GM19193 (cell line): Measurements from ENCODE around the gene CELF4.

ENCODE experiments used
- POLR2A ChIP-seq: IDR thresholded peaks from 4 replicates; pipeline ENCODE4 v1.6.1; 2011; ENCODE audit not compliant: insufficient read depth, insufficient read length; ENCODE audit errors: extremely low read depth

CELF4 gene

GRCh38 chr18:37524498-37525261 is 40.9 kb downstream of the CELF4 start:
- no peak for TF ChIP-seq POLR2A

GRCh38 chr18:37524139-37524497 is 41.5 kb downstream of the CELF4 start:
- TF ChIP-seq POLR2A: no peak

- TF ChIP-seq POLR2A: no peak
Measured at GRCh38 chr18:37521510-37522465, 43.8 kb downstream of the CELF4 start.

GRCh38 chr18:37520508-37520907 is 45.1 kb downstream of the CELF4 start:
- TF ChIP-seq POLR2A: no peak

- TF ChIP-seq POLR2A: no peak
Measured at GRCh38 chr18:37519510-37520135, 46.0 kb downstream of the CELF4 start.

- no peak for TF ChIP-seq POLR2A
Measured at GRCh38 chr18:37516361-37516853, 49.2 kb downstream of the CELF4 start.

GRCh38 chr18:37514953-37515352 is 50.6 kb downstream of the CELF4 start:
- no peak for TF ChIP-seq POLR2A

- no peak for TF ChIP-seq POLR2A
Measured at GRCh38 chr18:37512400-37512799, 53.2 kb downstream of the CELF4 start.

GRCh38 chr18:37511721-37512298 is 53.8 kb downstream of the CELF4 start:
- TF ChIP-seq POLR2A: no peak

- no peak for TF ChIP-seq POLR2A
Measured at GRCh38 chr18:37509600-37509999, 56.0 kb downstream of the CELF4 start.

- TF ChIP-seq POLR2A: no peak
Measured at GRCh38 chr18:37508207-37508606, 57.4 kb downstream of the CELF4 start.

GRCh38 chr18:37507239-37507638 is 58.4 kb downstream of the CELF4 start:
- no peak for TF ChIP-seq POLR2A

- no peak for TF ChIP-seq POLR2A
Measured at GRCh38 chr18:37506001-37506400, 59.6 kb downstream of the CELF4 start.

GRCh38 chr18:37505321-37505720 is 60.3 kb downstream of the CELF4 start:
- TF ChIP-seq POLR2A: no peak

- TF ChIP-seq POLR2A: no peak
Measured at GRCh38 chr18:37502601-37503000, 63.0 kb downstream of the CELF4 start.
